HPDE6-E6E7 (cell line): ENCODE results near the gene GRK6.

Experiments used
- DNase-seq: peaks from one replicate; pipeline ENCODE4 v3.0.0; 2011; ENCODE audit warnings: missing footprints; ENCODE audit errors: extremely low spot score

Gene GRK6

GRCh38 chr5:177470759-177471536, 44.5 kb downstream of the GRK6 start:
- no peak for DNase-seq

GRCh38 chr5:177471610-177472356, 45.3 kb downstream of the GRK6 start:
- DNase-seq: no peak

- DNase-seq: no peak
Observed at GRCh38 chr5:177472460-177473442, 46.3 kb downstream of the GRK6 start.

- DNase-seq: no peak
Observed at GRCh38 chr5:177473443-177474001, 47.0 kb downstream of the GRK6 start, which contains the start of gene DBN1. Gene DBN1 (minus strand): TSS chr5:177473634. CDS start chr5:177473521, 113 bp downstream.

- no peak for DNase-seq
Observed at GRCh38 chr5:177474002-177474476, 47.6 kb downstream of the GRK6 start.

- DNase-seq: no peak
Observed at GRCh38 chr5:177474846-177475562, 48.5 kb downstream of the GRK6 start.

- DNase-seq: no peak
Observed at GRCh38 chr5:177475563-177476427, 49.3 kb downstream of the GRK6 start.

GRCh38 chr5:177476531-177477233, 50.2 kb downstream of the GRK6 start:
- no peak for DNase-seq

GRCh38 chr5:177477701-177478477, 51.4 kb downstream of the GRK6 start:
- no peak for DNase-seq

GRCh38 chr5:177478711-177479646, 52.5 kb downstream of the GRK6 start:
- no peak for DNase-seq

- DNase-seq: no peak
Observed at GRCh38 chr5:177479774-177480173, 53.3 kb downstream of the GRK6 start.

GRCh38 chr5:177482359-177482795, 55.9 kb downstream of the GRK6 start:
- DNase-seq: no peak

- DNase-seq: no peak
Observed at GRCh38 chr5:177483042-177483441, 56.6 kb downstream of the GRK6 start.

GRCh38 chr5:177483994-177484901, 57.8 kb downstream of the GRK6 start:
- no peak for DNase-seq

GRCh38 chr5:177484902-177485549, 58.5 kb downstream of the GRK6 start:
- DNase-seq: no peak
